ENCODE data around the gene MAML2.

- TF ChIP-seq POLR2A (IDR thresholded peaks at IDR 0.05; ENCODE audit: low read depth, low read length), result no peak
- TF ChIP-seq TAF1 (IDR thresholded peaks at IDR 0.05; ENCODE audit: borderline replicate concordance, low read depth, low read length), result no peak
Measured at GRCh38 chr11:96172604-96173003, 170.4 kb downstream of the MAML2 start.

Data from GM12892 (cell line).